Measurements from ENCODE around the gene RIOK3. TPM values are rescaled to one million over a fixed set of nuclear protein-coding genes. Genes with fewer than 3 reads are reported as not detected.

RIOK3 gene
- total and polyA plus RNA-seq, 2 of the 4 experiments (the other 2 are of a cell fraction): 21.5 to 38.9 TPM

DNA sequence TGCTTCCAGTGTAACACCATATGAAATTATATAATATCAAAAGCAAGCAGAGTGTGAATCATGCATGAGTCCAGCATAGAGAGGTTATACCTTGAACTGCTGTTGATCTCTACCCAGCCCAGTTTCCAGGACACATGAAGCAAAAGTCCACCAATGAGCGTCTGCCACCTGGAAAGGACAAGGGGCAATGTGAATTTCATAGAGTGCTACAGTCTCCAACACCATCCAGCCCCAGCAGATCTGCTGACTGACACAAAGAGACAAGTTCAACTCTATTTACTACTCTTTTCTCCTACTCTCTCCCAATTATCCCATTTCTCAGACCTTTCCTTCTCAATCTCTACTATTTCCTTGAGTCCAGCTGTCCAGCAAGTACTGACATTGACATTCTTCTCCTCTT is 31.8 kb upstream of the RIOK3 start:
- in situ Hi-C loops (cut with MboI; ENCODE audit: low sequenced_read_pairs): no loop called here
- WGBS, 2 experiments (ENCODE audit: extremely low coverage in 2 of 2, insufficient read length in 1 of 2): no CpG with 5 or more reads among the region's 1 CpG

More for the DNA sequence above, 31.8 kb upstream of the RIOK3 start:
- H3K9ac ChIP-seq (ENCODE audit: low read depth, low read length): no peak overlapping the region
- no peak overlapping the region for H2AFZ ChIP-seq (replicated peaks; ENCODE audit: low read length, poor library complexity)
- DNase-seq: no peak
- H3K56ac ChIP-seq (ENCODE audit: extremely low read depth, insufficient read depth, low read length): no peak overlapping the region
- H2BK120ac ChIP-seq (ENCODE audit: low read depth, low read length): no peak overlapping the region
- H2BK20ac ChIP-seq (ENCODE audit: low read depth, low read length): no peak overlapping the region
- no TSS peak for BruUV-seq (replicated peaks)
- TF ChIP-seq, protein P1, sequence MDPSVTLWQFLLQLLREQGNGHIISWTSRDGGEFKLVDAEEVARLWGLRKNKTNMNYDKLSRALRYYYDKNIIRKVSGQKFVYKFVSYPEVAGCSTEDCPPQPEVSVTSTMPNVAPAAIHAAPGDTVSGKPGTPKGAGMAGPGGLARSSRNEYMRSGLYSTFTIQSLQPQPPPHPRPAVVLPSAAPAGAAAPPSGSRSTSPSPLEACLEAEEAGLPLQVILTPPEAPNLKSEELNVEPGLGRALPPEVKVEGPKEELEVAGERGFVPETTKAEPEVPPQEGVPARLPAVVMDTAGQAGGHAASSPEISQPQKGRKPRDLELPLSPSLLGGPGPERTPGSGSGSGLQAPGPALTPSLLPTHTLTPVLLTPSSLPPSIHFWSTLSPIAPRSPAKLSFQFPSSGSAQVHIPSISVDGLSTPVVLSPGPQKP (IDR thresholded peaks at IDR 0.05; ENCODE audit: borderline replicate concordance, low read depth, low read length): no peak
- TF ChIP-seq MAZ (IDR thresholded peaks at IDR 0.05; ENCODE audit: borderline replicate concordance, low read depth, low read length) (no peak), CEBPB (IDR thresholded peaks at IDR 0.05; ENCODE audit: low read depth, low read length) (no peak)
- H3K4ac ChIP-seq (ENCODE audit: low read depth, low read length): no peak overlapping the region
- H2BK5ac ChIP-seq (ENCODE audit: low read depth, low read length, poor library complexity, severe bottlenecking): no peak overlapping the region
- H4K5ac ChIP-seq (ENCODE audit: low read depth, low read length): no peak overlapping the region
- no peak for ATAC-seq (ENCODE audit: low read depth)
- H4K91ac ChIP-seq (ENCODE audit: insufficient read depth, low read depth, low read length): no peak overlapping the region
- H3K4me1 ChIP-seq (ENCODE audit: control insufficient read depth, insufficient read depth, low read length): peaks cover 7% of the 10 kb centered on the region
- H3K4me2 ChIP-seq (ENCODE audit: low read depth, low read length): no peak overlapping the region
- H3K79me1 ChIP-seq (ENCODE audit: low read depth in 1 of 2, low read length in 2 of 2): peaks cover 3 to 24% of the 10 kb centered on the region in 2 experiments
- H3K23ac ChIP-seq (ENCODE audit: low read depth, low read length): no peak overlapping the region
- H2AK9ac ChIP-seq (replicated peaks; ENCODE audit: low read depth, low read length, poor library complexity): no peak overlapping the region
- POLR2A ChIA-PET (ENCODE audit: unreplicated experiment): no interaction called here
- peaks cover 9% of the 10 kb centered on the region; the same call in 1 of the 2 replicates for H3K9me1 ChIP-seq (ENCODE audit: insufficient read depth, low read length)
- H3K18ac ChIP-seq (ENCODE audit: low read depth, low read length): no peak overlapping the region
- H3K27me3 ChIP-seq (ENCODE audit: control insufficient read depth, insufficient read depth, low read length): no peaks in the 10 kb centered on the region
- no peaks in the 10 kb centered on the region for H3K9me3 ChIP-seq (ENCODE audit: control insufficient read depth, insufficient read depth, low read length)
- H2AK5ac ChIP-seq (ENCODE audit: low read depth, low read length): no peak overlapping the region
- dilution Hi-C loops (cut with HindIII; ENCODE audit: low sequenced_read_pairs, unreplicated experiment) (no loop called here), intact Hi-C loops (cut with micrococcal nuclease) (no loop called here)
- H2BK15ac ChIP-seq (ENCODE audit: low read depth, low read length): no peak overlapping the region
- H4K8ac ChIP-seq (ENCODE audit: low read depth in 2 of 2, low read length in 2 of 2): no peak overlapping the region
- H3K4me3 ChIP-seq (ENCODE audit: insufficient read depth, low read depth, low read length): no peak overlapping the region
- H3K36me3 ChIP-seq (ENCODE audit: control insufficient read depth, insufficient read depth, low read length): no peaks in the 10 kb centered on the region
- CTCF ChIA-PET: no interaction called here
- peaks cover 8% of the 10 kb centered on the region for H4K20me1 ChIP-seq (ENCODE audit: insufficient read depth, low read length)
- no peak overlapping the region for H3K14ac ChIP-seq (replicated peaks; ENCODE audit: low read depth, low read length)
- no peak overlapping the region for H3K27ac ChIP-seq (ENCODE audit: insufficient read depth, low read length)
